Measurements from ENCODE around the gene IGSF9B.

The IGSF9B gene

DNA sequence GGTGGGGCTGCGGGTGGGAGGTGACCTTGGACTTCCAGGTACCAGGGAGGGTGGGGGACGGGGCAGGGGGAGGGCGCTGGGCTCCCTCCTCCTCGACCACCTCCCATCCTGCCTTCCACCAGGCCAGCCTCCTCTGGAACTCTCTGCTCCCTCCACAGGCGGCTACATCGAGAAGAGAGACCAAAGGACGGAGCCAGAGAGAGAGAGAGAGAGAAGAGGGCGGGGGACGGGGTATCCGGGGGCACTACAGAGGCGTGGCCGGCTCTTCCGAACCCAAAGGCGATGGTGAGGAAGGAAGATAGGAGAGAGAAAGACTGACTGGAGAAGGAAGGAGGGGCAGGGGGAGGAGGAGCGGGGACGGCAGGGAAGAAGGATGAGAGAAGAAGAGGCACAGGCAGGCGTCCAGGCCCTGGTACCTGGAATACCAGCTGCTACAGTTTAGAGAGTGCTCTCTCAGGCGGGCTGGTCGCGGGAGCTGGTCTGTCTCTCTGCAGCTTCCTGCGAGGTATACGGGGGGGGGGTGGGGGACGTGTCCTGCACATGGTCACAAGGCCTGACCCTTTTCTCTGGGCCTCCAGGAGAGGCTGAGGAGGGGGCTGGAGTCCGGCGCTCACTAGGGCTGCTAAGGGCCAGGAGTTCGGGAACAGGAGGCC lies 38.0 kb downstream of the IGSF9B start:
- no peak overlapping the region for H3K4me3 ChIP-seq (ENCODE audit: low read depth, low read length)
- TF ChIP-seq, protein P1, sequence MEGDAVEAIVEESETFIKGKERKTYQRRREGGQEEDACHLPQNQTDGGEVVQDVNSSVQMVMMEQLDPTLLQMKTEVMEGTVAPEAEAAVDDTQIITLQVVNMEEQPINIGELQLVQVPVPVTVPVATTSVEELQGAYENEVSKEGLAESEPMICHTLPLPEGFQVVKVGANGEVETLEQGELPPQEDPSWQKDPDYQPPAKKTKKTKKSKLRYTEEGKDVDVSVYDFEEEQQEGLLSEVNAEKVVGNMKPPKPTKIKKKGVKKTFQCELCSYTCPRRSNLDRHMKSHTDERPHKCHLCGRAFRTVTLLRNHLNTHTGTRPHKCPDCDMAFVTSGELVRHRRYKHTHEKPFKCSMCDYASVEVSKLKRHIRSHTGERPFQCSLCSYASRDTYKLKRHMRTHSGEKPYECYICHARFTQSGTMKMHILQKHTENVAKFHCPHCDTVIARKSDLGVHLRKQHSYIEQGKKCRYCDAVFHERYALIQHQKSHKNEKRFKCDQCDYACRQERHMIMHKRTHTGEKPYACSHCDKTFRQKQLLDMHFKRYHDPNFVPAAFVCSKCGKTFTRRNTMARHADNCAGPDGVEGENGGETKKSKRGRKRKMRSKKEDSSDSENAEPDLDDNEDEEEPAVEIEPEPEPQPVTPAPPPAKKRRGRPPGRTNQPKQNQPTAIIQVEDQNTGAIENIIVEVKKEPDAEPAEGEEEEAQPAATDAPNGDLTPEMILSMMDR (IDR thresholded peaks at IDR 0.05; ENCODE audit: control insufficient read depth, extremely low read depth, insufficient read depth): no peak
- no peak for DNase-seq (ENCODE audit: low read depth)

GRCh38 chr11:133917921-133918607 lies 38.7 kb downstream of the IGSF9B start:
- TF ChIP-seq, protein P1 (IDR thresholded peaks at IDR 0.05; ENCODE audit: control insufficient read depth, extremely low read depth, insufficient read depth): no peak
- DNase-seq (ENCODE audit: low read depth): no peak
- no peak overlapping the region for H3K4me3 ChIP-seq (ENCODE audit: low read depth, low read length)

DNA sequence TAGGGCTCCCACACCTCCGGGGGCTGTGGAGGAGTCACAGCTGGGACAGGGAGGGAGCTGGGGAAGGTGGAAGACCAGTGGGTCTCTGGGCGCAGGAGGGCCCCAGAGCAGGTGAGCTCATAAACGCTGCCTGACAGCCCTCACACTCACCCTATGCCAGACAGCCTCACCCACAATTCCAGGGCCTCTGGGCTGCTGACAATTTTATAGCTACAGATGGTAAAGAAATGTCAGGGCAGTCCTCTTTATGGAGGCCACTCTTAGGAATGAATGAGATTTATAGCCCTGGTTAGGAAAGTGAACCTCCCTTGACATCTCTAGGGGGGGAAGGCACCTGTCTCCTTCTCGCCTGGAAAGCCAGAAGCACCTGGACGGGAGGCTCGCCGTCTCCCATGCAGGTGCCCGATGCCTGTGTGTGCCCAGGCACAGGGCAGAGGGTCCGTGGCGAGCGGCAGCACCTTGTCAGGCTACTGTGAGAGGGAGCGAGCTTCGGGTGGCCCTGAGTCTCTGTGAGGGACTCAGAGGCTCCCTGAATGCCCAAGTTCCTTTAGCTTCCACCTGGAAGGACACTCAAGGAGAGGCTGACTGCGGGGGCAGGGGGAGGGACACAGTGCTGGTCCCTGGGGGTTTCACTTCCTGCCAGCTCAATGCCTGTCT lies 39.9 kb downstream of the IGSF9B start:
- DNase-seq (ENCODE audit: low read depth): no peak
- TF ChIP-seq, protein P1 (IDR thresholded peaks at IDR 0.05; ENCODE audit: control insufficient read depth, extremely low read depth, insufficient read depth): no peak
- no peak overlapping the region for H3K4me3 ChIP-seq (ENCODE audit: low read depth, low read length)

DNA sequence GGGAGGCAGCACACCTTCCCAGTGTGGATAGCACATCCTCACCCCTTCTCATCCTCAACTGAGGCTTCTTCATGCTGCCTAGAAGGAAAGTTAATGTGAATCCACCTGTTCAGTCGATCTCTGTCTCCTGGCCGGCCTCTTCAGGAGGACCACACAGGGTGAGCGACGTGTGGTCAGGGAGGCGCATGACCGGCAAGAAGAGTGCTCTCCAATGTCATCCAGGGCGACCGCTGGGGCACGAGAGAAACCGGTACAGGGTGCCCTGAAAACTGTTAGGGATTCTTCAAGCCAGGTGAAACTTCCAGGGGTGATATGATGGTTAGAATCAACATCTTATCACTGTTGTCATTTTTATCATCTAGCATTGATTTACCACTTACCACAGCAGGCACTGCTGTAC lies 43.0 kb downstream of the IGSF9B start:
- H3K4me3 ChIP-seq (ENCODE audit: low read depth, low read length): no peak overlapping the region
- TF ChIP-seq, protein P1 (IDR thresholded peaks at IDR 0.05; ENCODE audit: control insufficient read depth, extremely low read depth, insufficient read depth): no peak
- no peak for DNase-seq (ENCODE audit: low read depth)

DNA sequence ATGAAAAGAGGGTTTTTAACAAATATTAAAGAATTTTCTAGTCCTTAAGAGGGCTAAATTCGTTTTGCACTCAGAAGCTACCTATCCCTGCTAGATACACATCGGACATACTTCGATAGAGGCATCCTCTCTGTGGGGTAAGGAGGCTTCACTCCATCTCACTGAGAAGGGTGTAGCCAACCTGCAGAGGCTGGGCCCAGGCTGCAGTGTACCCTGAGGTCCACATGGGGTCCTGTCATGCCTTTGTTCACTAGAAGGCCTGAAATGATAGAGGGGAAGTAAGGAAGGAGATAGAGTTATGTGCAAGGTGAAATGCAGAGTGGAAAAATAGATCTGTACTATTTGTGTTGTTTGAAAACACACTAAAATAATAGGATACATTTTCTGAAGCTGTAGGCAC lies 45.6 kb downstream of the IGSF9B start:
- DNase-seq (ENCODE audit: low read depth): no peak
- no peak overlapping the region for H3K4me3 ChIP-seq (ENCODE audit: low read depth, low read length)
- TF ChIP-seq, protein P1 (IDR thresholded peaks at IDR 0.05; ENCODE audit: control insufficient read depth, extremely low read depth, insufficient read depth): peak; percentile 23; the same call in 1 of the 2 replicates

DNA sequence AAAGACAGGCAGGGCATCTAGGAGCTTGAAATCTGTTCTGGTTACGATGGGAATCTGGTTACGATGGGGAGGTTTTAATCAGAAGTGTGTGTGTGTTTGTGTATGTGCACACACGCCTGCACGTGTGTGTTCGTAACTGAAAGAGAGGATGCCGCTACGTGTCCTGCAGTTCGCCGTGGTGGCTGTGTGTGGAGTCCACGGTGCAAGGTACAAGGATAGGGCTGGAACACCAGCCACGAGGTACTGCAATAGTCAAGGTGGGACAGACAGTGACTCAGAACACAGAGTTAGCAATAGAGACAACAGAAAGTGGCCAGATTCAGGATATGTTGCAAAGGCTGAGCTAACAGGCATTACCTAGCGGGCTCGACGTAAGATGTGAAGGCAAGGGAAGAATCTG lies 46.7 kb downstream of the IGSF9B start:
- no peak for DNase-seq (ENCODE audit: low read depth)
- TF ChIP-seq, protein P1 (IDR thresholded peaks at IDR 0.05; ENCODE audit: control insufficient read depth, extremely low read depth, insufficient read depth): no peak
- H3K4me3 ChIP-seq (ENCODE audit: low read depth, low read length): no peak overlapping the region
